LNCAP (cell line): Measurements from ENCODE around the gene WDR1.

ENCODE experiments used
- CTCF ChIP-seq: fragments of 450-650 bp; IDR thresholded peaks from 2 replicates; pipeline ENCODE4 v1.5.1; 2017; ENCODE audit warnings: mild to moderate bottlenecking

The WDR1 gene

GRCh38 chr4:10121568-10122208 is 5.1 kb upstream of the WDR1 start:
- no peak for TF ChIP-seq CTCF

DNA sequence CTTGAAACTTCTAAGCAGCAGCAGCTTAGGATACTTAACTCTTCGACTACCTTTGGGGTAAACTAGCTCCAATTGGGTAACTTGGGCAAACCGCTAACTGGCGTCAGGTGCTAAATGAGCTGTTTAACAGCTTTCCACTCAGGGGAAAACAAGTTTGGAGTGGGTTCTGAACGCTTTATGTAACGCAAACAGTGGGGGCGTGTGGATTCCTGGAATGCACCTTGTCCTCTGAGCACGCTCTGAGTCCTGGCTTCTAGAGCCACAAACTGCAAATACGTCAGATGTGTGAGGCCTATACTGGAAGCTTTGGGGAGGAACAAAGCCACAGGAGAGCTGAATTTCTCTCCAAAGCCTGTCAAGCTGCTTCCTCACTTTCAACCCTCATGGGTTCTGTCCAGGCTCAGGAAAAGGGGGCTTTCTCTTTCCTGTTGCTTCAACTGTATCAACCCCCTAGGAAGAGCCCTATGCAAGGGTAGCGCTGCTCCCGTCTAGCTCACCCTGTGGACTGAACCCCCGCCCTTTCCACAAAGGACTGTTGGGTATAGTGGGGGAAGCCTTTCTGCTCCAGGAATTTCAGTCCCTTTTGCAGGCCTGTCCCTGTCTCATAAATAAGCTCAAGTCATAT is 4.5 kb upstream of the WDR1 start:
- no peak for TF ChIP-seq CTCF

- TF ChIP-seq CTCF: no peak
Observed at GRCh38 chr4:10119773-10120172, 3.2 kb upstream of the WDR1 start.

GRCh38 chr4:10119278-10119677 is 2.7 kb upstream of the WDR1 start:
- TF ChIP-seq CTCF: no peak

DNA sequence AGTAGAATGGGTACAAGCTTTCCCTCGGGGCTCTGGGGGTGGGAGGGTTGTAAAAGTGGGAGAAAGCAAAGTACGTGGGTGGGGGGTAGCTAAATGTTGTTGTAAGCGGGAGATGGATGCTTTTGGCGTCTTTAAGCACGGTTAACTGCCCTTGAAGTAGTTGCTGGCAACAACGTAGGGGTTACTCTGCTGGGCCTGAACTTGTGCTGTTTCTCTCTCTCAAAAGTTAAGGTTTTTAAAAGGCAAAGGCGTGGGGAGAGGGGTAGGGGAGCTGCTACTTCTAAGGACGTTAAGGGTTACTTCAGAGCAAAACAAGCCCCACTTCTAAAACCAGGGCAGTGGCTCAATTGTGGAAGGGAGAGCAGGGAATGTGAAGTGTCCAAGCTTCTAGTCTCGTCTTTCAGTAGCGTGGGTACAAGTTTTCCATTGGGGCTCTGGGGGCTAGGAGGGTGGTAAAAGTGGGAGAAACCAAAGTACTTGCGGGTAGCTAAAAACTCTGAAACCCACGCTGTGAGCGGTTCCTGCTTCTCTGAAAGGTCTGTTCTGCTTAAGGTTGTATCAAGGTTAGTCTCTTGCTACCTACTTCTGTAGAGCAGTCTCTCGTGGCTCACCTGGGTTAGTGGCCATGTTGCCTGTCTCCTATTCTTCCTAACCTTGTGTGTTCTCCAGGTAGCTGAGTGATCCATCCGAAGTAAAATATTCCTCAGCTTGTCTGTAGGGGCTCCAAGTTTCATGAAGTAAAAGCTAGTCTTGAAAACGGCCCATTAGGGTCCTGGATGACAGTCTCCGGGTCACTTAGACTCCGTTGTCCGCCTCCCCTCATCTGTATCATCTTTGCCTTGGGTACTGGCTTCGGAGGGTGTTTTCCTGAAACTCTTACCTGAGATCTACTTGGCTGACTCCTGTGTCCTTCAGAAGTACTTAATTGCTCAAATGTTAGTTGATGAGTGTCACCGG is 1.7 kb upstream of the WDR1 start:
- no peak for TF ChIP-seq CTCF

GRCh38 chr4:10117359-10118047 is 904 bp upstream of the WDR1 start:
- TF ChIP-seq CTCF: no peak

GRCh38 chr4:10115797-10116568 is 616 bp downstream of the WDR1 start:
- TF ChIP-seq CTCF: no peak
